Loucy (cell line): Measurements from ENCODE around the gene WWOX.

Experiments
- H2AFZ ChIP-seq: fragments of 200-600 bp; sonication (generic); 2 replicates; pipeline ENCODE4 v1.6.0; 2016; ENCODE audit warnings: antibody characterized with exemption, mild to moderate bottlenecking, low read length, moderate library complexity
- H3F3A ChIP-seq: fragments of 200-600 bp; 2 replicates; pipeline ENCODE4 v1.6.0; 2016; ENCODE audit warnings: antibody characterized with exemption, low read depth, mild to moderate bottlenecking
- H3K27me3 ChIP-seq: fragments of 200-600 bp; sonication (generic); 2 replicates; pipeline ENCODE4 v1.6.1; 2014; ENCODE audit warnings: low read length, mild to moderate bottlenecking; ENCODE audit not compliant: insufficient read depth, poor library complexity, severe bottlenecking
- H3K36me3 ChIP-seq: fragments of 200-600 bp; sonication (generic); 2 replicates; pipeline ENCODE4 v1.6.1; 2016; ENCODE audit warnings: low read length; ENCODE audit not compliant: insufficient read depth
- H3K4me1 ChIP-seq: fragments of 200-600 bp; sonication (generic); 2 replicates; pipeline ENCODE4 v1.5.1; 2014; ENCODE audit warnings: low read length, mild to moderate bottlenecking; ENCODE audit not compliant: insufficient read depth, poor library complexity, severe bottlenecking
- H3K4me2 ChIP-seq: fragments of 200-600 bp; sonication (generic); 2 replicates; pipeline ENCODE4 v1.6.0; 2014; ENCODE audit warnings: antibody characterized with exemption, low read length, low read depth, mild to moderate bottlenecking; ENCODE audit not compliant: poor library complexity, severe bottlenecking
- H3K4me3 ChIP-seq: fragments of 200-600 bp; sonication (generic); 2 replicates; pipeline ENCODE4 v1.5.1; 2014; ENCODE audit warnings: low read length, mild to moderate bottlenecking, mixed read lengths; ENCODE audit not compliant: poor library complexity, severe bottlenecking
- H3K79me2 ChIP-seq: fragments of 200-600 bp; sonication (generic); 2 replicates; pipeline ENCODE4 v1.6.1; 2014; ENCODE audit warnings: low read length; ENCODE audit not compliant: insufficient read depth
- H3K9ac ChIP-seq: fragments of 200-600 bp; sonication (generic); 2 replicates; pipeline ENCODE4 v1.6.0; 2014; ENCODE audit warnings: mild to moderate bottlenecking, low read depth, low read length, moderate library complexity; ENCODE audit not compliant: poor library complexity, severe bottlenecking
- H3K9me2 ChIP-seq: fragments of 200-600 bp; sonication (generic); replicated peaks from 2 replicates; pipeline ENCODE4 v1.6.1; 2016; ENCODE audit warnings: low read depth, low read length, mixed read lengths
- H3K9me3 ChIP-seq: fragments of 200-600 bp; sonication (generic); 2 replicates; pipeline ENCODE4 v1.6.1; 2014; ENCODE audit warnings: mild to moderate bottlenecking, antibody characterized with exemption, low read length, low read depth; ENCODE audit not compliant: insufficient read depth
- H4K20me1 ChIP-seq: fragments of 200-600 bp; sonication (generic); 2 replicates; pipeline ENCODE4 v1.6.0; 2014; ENCODE audit warnings: antibody characterized with exemption, low read length, mild to moderate bottlenecking; ENCODE audit not compliant: insufficient read depth, poor library complexity, severe bottlenecking
- EZH2phosphoT487 ChIP-seq: fragments of 200-600 bp; IDR thresholded peaks from 2 replicates; pipeline ENCODE4 v1.6.1; 2018; ENCODE audit warnings: antibody characterized with exemption, mild to moderate bottlenecking, moderate library complexity, borderline replicate concordance
- TF ChIP-seq, protein P1 (sequence below): fragments of 200-600 bp; sonication (generic); conservative IDR thresholded peaks from 2 replicates; pipeline ENCODE4 v1.5.1; 2014; ENCODE audit warnings: mild to moderate bottlenecking, antibody characterized with exemption, low read length

WWOX gene

DNA sequence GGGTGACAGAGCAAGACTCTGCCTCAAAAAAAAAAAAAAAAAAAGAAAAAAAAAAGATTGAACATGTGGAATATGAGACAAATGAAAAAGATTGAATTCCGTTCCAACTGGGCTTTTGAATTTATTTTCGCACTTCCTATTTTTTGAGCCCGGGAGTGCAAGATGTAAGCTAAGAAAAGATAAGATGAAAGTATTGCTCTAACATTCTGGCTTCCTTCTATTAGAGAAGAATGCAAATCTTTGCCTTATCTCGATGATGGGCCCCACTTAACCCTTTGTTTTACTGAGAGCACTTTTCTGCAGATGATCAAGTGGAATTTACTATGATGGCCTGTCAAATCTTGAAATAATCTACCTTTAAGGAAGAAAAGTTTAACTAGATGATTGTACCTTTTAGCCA lies 96.3 kb downstream of the WWOX start:
- H3K4me1 ChIP-seq: peaks cover 16% of the 10 kb centered on the region
- no peaks in the 10 kb centered on the region for H3K9me2 ChIP-seq
- no peaks in the 10 kb centered on the region for H3K36me3 ChIP-seq
- H3K9me3 ChIP-seq: no peaks in the 10 kb centered on the region
- no peaks in the 10 kb centered on the region for H3K79me2 ChIP-seq
- TF ChIP-seq, protein P1, sequence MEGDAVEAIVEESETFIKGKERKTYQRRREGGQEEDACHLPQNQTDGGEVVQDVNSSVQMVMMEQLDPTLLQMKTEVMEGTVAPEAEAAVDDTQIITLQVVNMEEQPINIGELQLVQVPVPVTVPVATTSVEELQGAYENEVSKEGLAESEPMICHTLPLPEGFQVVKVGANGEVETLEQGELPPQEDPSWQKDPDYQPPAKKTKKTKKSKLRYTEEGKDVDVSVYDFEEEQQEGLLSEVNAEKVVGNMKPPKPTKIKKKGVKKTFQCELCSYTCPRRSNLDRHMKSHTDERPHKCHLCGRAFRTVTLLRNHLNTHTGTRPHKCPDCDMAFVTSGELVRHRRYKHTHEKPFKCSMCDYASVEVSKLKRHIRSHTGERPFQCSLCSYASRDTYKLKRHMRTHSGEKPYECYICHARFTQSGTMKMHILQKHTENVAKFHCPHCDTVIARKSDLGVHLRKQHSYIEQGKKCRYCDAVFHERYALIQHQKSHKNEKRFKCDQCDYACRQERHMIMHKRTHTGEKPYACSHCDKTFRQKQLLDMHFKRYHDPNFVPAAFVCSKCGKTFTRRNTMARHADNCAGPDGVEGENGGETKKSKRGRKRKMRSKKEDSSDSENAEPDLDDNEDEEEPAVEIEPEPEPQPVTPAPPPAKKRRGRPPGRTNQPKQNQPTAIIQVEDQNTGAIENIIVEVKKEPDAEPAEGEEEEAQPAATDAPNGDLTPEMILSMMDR: no peak
- no peak for TF ChIP-seq EZH2phosphoT487
- no peak overlapping the region for H3K9ac ChIP-seq
- H2AFZ ChIP-seq: no peak overlapping the region
- no peak overlapping the region for H3K4me3 ChIP-seq
- no peaks in the 10 kb centered on the region for H3K27me3 ChIP-seq
- H3F3A ChIP-seq: no peaks in the 10 kb centered on the region
- H3K4me2 ChIP-seq: no peak overlapping the region
- no peaks in the 10 kb centered on the region for H4K20me1 ChIP-seq

GRCh38 chr16:78196502-78196901 lies 97.0 kb downstream of the WWOX start:
- H2AFZ ChIP-seq: no peak overlapping the region

GRCh38 chr16:78198288-78198687 lies 98.8 kb downstream of the WWOX start:
- no peaks in the 10 kb centered on the region for H3K36me3 ChIP-seq
- H3F3A ChIP-seq: no peaks in the 10 kb centered on the region
- H3K9me2 ChIP-seq: no peaks in the 10 kb centered on the region
- peaks cover 10% of the 10 kb centered on the region for H3K4me1 ChIP-seq
- no peak overlapping the region for H2AFZ ChIP-seq
- no peaks in the 10 kb centered on the region for H3K27me3 ChIP-seq
- H3K9ac ChIP-seq: peak overlapping the region; percentile 25
- no peaks in the 10 kb centered on the region for H3K79me2 ChIP-seq
- H4K20me1 ChIP-seq: no peaks in the 10 kb centered on the region
- TF ChIP-seq EZH2phosphoT487: no peak
- TF ChIP-seq, protein P1: no peak
- H3K9me3 ChIP-seq: no peaks in the 10 kb centered on the region
- H3K4me3 ChIP-seq: no peak overlapping the region
- no peak overlapping the region for H3K4me2 ChIP-seq

More at GRCh38 chr16:78196502-78196901, 97.0 kb downstream of the WWOX start:
- Histone ChIP-seq H3K9me3 (no peaks in the 10 kb centered on the region), H3K27me3 (no peaks in the 10 kb centered on the region), H3K4me3 (no peak overlapping the region), H3K79me2 (no peaks in the 10 kb centered on the region), H3F3A (no peaks in the 10 kb centered on the region), H3K36me3 (no peaks in the 10 kb centered on the region), H3K4me1 (peaks cover 16% of the 10 kb centered on the region), H3K9me2 (no peaks in the 10 kb centered on the region), H4K20me1 (no peaks in the 10 kb centered on the region), H3K9ac (no peak overlapping the region), H3K4me2 (no peak overlapping the region)
- TF ChIP-seq, protein P1: no peak
- no peak for TF ChIP-seq EZH2phosphoT487
